ENCODE results near the gene ARFRP1. TPM values are rescaled to one million over a fixed set of nuclear protein-coding genes. Genes with fewer than 3 reads are reported as not detected.

The ARFRP1 gene
- total and polyA plus RNA-seq, 2 of the 13 experiments (the other 11 are each of a cell fraction or from before 2014, with no cell fraction given), result 32.0 to 51.1 TPM

- 0 out of 2 replicates have a peak, but pooled peaks have one; percentile 9 for TF ChIP-seq ZNF230 (CRISPR knock-in tag; IDR thresholded peaks at IDR 0.05)
- no peak for TF ChIP-seq ZNF501 (CRISPR knock-in tag; IDR thresholded peaks at IDR 0.05)
- 0 out of 2 replicates have a peak, but pooled peaks have one; percentile 22 for TF ChIP-seq ZNF737 (CRISPR knock-in tag; IDR thresholded peaks at IDR 0.05; ENCODE audit: borderline replicate concordance)
- TF ChIP-seq PATZ1 (CRISPR knock-in tag; IDR thresholded peaks at IDR 0.05), result peak; percentile 34; the same call in 1 of the 2 replicates
- 0 out of 2 replicates have a peak, but pooled peaks have one; percentile 5 for TF ChIP-seq KLF12 (CRISPR knock-in tag; IDR thresholded peaks at IDR 0.05; ENCODE audit: borderline replicate concordance)
- TF ChIP-seq SRY (CRISPR knock-in tag; IDR thresholded peaks at IDR 0.05), result 0 out of 2 replicates have a peak, but pooled peaks have one; percentile 10
- TF ChIP-seq HNRNPH1 (optimal IDR thresholded peaks at IDR 0.05; ENCODE audit: low read depth, low read length), result peak; percentile 25
These were observed 11.5 kb downstream of the ARFRP1 start (continued) for GRCh38 chr20:63696306-63696627.

- H3K4me2 ChIP-seq (ENCODE audit: low read depth, low read length), result no peak overlapping the region
- POLR2A ChIA-PET, result interaction anchor here (0.7 to 1.7 kb wide), 2 partner anchors 12 to 13 kb away, joined by 3 to 9 read pairs; partner anchors contain the start of genes ARFRP1 and ZGPAT
- no peaks in the 10 kb centered on the region for H3K9me3 ChIP-seq (ENCODE audit: low read length)
- H3K27me3 ChIP-seq (ENCODE audit: control insufficient read depth in 1 of 2, insufficient read depth in 2 of 2, low read length in 2 of 2), result no peaks in the 10 kb centered on the region
- H3K36me3 ChIP-seq (replicated peaks in 1 of 2; ENCODE audit: control insufficient read depth in 1 of 2, insufficient read depth in 2 of 2, low read length in 2 of 2), result peaks cover 4% of the 10 kb centered on the region in 2 experiments; a peak in 4 of 5 replicates
- in situ Hi-C loops (cut with HindIII; ENCODE audit: extremely low pct_ligation_motif_present, low pct_unique_long_range_greater_than_20kb), result no loop called here
- peak; percentile 0 for ATAC-seq
- CTCF ChIA-PET (ENCODE audit: low intra/inter-chr PET ratio, low total read pairs), result no interaction called here
- no peaks in the 10 kb centered on the region for H3K79me2 ChIP-seq (ENCODE audit: insufficient read depth, low read length)
- no peak overlapping the region for H3K9ac ChIP-seq (ENCODE audit: insufficient read depth, low read depth, low read length)
- peaks cover 21% of the 10 kb centered on the region for H3K4me1 ChIP-seq (ENCODE audit: insufficient read depth, low read length)
- no peak overlapping the region for H2AFZ ChIP-seq (ENCODE audit: low read length)
- peaks cover 4% of the 10 kb centered on the region; the same call in 1 of the 2 replicates for H4K20me1 ChIP-seq (ENCODE audit: insufficient read depth, low read length)
- no peak for FAIRE-seq
- intact Hi-C loops (cut with micrococcal nuclease; ENCODE audit: unreplicated experiment), result no loop called here
- no peak overlapping the region for H3K27ac ChIP-seq (ENCODE audit: extremely low read length, insufficient read depth, low read length)
- H3K4me3 ChIP-seq (replicated peaks in 1 of 3; ENCODE audit: insufficient read depth in 1 of 3, low read depth in 2 of 3, low read length in 3 of 3), result no peak overlapping the region
- DNase-seq (ENCODE audit: low spot score), result no peak
- WGBS (ENCODE audit: low lambda C conversion rate), result 93% methylated on average over 13 of the region's 25 CpGs
- no TSS peak for BruUV-seq (replicated peaks)
- TF ChIP-seq FOSL1 (CRISPR knock-in tag; IDR thresholded peaks at IDR 0.05; ENCODE audit: borderline replicate concordance), result no peak
- TF ChIP-seq IKZF1 (IDR thresholded peaks at IDR 0.05), result no peak
- no peak for TF ChIP-seq ZNF136 (CRISPR knock-in tag; IDR thresholded peaks at IDR 0.05; ENCODE audit: low read depth)
- TF ChIP-seq SRSF1 (optimal IDR thresholded peaks at IDR 0.05; ENCODE audit: low read depth, low read length), result peak; percentile 7
- TF ChIP-seq HOXA7 (CRISPR knock-in tag; IDR thresholded peaks at IDR 0.05), result no peak
- TF ChIP-seq ZNF720 (CRISPR knock-in tag; IDR thresholded peaks at IDR 0.05), result no peak
- TF ChIP-seq HMGXB3 (CRISPR knock-in tag; IDR thresholded peaks at IDR 0.05; ENCODE audit: borderline replicate concordance), result no peak
- no peak for TF ChIP-seq THYN1 (CRISPR knock-in tag; IDR thresholded peaks at IDR 0.05; ENCODE audit: borderline replicate concordance, low read depth)
- no peak for TF ChIP-seq FOSL2 (CRISPR knock-in tag; IDR thresholded peaks at IDR 0.05)
- TF ChIP-seq MLLT10 (CRISPR knock-in tag; IDR thresholded peaks at IDR 0.05), result no peak
These were observed 12.1 kb downstream of the ARFRP1 start for GRCh38 chr20:63695424-63696305.
